ENCODE measurements around the gene FBXO46. TPM values are rescaled to one million over a fixed set of nuclear protein-coding genes. Genes with fewer than 3 reads are reported as not detected.

FBXO46 gene
- total RNA-seq, 2 donors from 2014 or later, result 21.8 to 26.7 TPM

DNA sequence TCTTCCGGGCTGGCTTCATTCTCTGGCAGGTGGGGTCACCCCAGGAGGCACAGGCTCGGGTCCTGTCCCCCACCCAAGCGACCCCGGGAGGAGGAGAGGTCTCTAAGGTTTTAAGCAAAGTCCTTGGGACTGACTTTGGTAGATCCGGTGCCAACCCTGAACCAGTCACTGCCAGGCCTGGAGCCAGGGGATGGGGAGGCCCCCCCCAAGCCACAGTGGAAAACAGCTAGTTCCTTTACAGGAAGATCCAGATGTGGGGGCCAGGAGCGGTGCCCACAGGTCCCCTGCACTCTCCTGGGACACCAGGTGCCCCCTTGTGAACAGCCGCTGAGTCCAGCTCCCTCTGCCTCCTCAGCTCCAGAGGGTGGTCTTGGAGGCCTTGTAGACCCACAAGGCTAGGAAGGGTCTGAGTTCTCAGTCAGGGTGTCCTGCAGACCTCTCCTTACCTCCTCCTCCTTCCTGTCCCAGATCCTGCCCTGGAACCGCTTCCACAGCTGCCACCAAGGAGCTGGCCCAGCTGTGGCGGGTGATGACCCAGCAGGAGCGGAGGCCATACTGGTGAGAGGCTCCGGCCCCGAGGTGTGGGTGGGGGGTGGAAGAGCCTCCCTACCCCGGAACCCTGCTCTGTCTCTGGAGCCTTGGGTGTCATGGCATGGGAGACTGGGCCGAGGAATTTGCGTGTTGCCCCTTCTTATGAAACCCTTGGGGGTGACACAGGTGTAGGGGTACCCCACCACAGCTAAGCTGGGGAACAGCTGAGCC, 32.4 kb upstream of the FBXO46 start:
- Histone ChIP-seq H3K4me1 (replicated peaks) (peaks cover 29% of the 10 kb centered on the region), H3K36me3 (no peaks in the 10 kb centered on the region), H3K4me3 (no peak overlapping the region), H3K27ac (no peak overlapping the region), H3K9me3 (no peaks in the 10 kb centered on the region), H3K27me3 (replicated peaks; ENCODE audit: insufficient read depth) (no peaks in the 10 kb centered on the region)
- no peak for DNase-seq (ENCODE audit: low spot score)
- TF ChIP-seq, protein P1, sequence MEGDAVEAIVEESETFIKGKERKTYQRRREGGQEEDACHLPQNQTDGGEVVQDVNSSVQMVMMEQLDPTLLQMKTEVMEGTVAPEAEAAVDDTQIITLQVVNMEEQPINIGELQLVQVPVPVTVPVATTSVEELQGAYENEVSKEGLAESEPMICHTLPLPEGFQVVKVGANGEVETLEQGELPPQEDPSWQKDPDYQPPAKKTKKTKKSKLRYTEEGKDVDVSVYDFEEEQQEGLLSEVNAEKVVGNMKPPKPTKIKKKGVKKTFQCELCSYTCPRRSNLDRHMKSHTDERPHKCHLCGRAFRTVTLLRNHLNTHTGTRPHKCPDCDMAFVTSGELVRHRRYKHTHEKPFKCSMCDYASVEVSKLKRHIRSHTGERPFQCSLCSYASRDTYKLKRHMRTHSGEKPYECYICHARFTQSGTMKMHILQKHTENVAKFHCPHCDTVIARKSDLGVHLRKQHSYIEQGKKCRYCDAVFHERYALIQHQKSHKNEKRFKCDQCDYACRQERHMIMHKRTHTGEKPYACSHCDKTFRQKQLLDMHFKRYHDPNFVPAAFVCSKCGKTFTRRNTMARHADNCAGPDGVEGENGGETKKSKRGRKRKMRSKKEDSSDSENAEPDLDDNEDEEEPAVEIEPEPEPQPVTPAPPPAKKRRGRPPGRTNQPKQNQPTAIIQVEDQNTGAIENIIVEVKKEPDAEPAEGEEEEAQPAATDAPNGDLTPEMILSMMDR (IDR thresholded peaks at IDR 0.05), result no peak
- TF ChIP-seq POLR2AphosphoS5 (IDR thresholded peaks at IDR 0.05) (no peak), POLR2A (IDR thresholded peaks at IDR 0.05) (no peak)
- WGBS, result 92% methylated on average over 9 of the region's 15 CpGs
- intact Hi-C loops (cut with DNase I), result no loop called here

DNA sequence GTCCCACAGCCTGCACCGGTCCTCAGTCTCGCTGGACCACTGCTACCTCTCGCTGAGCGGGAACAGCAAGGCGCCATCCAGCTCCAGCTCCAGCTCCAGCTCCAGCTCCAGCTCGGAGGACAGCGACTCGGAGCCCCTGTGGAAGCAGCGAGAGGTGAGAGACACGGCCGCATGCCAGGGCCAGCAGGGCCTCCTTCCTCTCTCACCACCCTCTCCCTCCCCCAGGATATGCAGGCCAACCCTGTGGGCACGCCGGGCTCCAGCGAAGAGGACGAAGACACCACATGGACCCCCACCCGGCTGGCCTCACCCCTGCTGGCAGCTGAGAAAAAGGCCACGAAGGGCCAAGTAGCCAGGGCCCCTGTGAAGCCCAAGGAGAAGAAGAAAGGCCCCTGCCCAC, 31.0 kb upstream of the FBXO46 start:
- Histone ChIP-seq H3K9me3 (no peaks in the 10 kb centered on the region), H3K27me3 (replicated peaks; ENCODE audit: insufficient read depth) (no peaks in the 10 kb centered on the region), H3K4me1 (replicated peaks) (peaks cover 29% of the 10 kb centered on the region), H3K27ac (no peak overlapping the region), H3K36me3 (no peaks in the 10 kb centered on the region), H3K4me3 (no peak overlapping the region)
- no peak for TF ChIP-seq POLR2AphosphoS5 (IDR thresholded peaks at IDR 0.05)
- TF ChIP-seq POLR2A (IDR thresholded peaks at IDR 0.05), result no peak
- TF ChIP-seq, protein P1 (IDR thresholded peaks at IDR 0.05), result no peak
- no peak for DNase-seq (ENCODE audit: low spot score)
- intact Hi-C loops (cut with DNase I), result no loop called here
- 85% methylated on average over 16 of the region's 17 CpGs for WGBS

DNA sequence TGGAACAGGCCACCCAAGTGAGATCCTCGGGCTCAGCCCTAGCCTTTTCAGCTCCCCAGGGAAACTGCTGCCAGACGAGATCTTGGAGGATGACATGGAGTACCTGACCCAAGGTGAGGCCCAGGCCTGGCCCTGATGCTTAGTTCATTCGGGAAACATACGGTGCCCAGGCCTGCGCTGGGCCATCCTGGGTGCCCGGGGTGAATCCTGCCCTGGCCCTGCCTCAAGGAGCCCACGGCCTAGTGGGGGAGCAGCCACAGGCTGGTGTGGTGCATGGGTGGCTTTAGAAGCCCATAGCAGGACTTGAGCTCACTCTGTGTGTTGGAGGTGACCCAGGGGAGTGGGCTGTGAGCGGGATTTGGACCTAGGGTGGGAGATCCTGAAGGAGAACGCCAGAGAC, 28.2 kb upstream of the FBXO46 start:
- intact Hi-C loops (cut with DNase I), result no loop called here
- WGBS, result 85% methylated on average over 5 of the region's 9 CpGs
- TF ChIP-seq, protein P1 (IDR thresholded peaks at IDR 0.05), result no peak
- TF ChIP-seq POLR2AphosphoS5 (IDR thresholded peaks at IDR 0.05) (no peak), POLR2A (IDR thresholded peaks at IDR 0.05) (no peak)
- DNase-seq (ENCODE audit: low spot score), result no peak
- no peaks in the 10 kb centered on the region for H3K27me3 ChIP-seq (replicated peaks; ENCODE audit: insufficient read depth)
- no peaks in the 10 kb centered on the region for H3K9me3 ChIP-seq
- H3K27ac ChIP-seq, result no peak overlapping the region
- H3K36me3 ChIP-seq, result no peaks in the 10 kb centered on the region
- peaks cover 3% of the 10 kb centered on the region for H3K4me1 ChIP-seq (replicated peaks)
- H3K4me3 ChIP-seq, result no peak overlapping the region

DNA sequence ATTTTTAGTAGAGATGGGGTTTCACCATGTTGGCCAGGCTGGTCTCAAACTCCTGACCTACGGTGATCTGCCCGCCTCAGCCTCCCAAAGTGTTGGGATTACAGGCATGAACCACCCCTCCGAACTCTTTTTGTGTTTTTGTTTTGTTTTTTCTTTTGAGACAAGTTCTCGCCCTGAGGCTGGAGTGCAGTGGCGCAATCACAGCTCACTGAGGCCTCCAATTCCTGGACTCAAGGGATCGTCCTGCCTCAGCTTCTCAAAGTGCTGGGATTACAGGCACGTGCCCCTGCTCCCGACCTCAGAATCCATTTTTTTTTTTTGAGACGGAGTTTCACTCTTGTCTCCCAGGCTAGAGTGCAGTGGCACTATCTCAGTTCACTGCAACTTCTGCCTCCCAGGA, 27.0 kb upstream of the FBXO46 start:
- no peaks in the 10 kb centered on the region for H3K9me3 ChIP-seq
- H3K27me3 ChIP-seq (replicated peaks; ENCODE audit: insufficient read depth), result no peaks in the 10 kb centered on the region
- H3K27ac ChIP-seq, result no peak overlapping the region
- 82% methylated on average over 9 of the region's 9 CpGs for WGBS
- no peak for DNase-seq (ENCODE audit: low spot score)
- H3K36me3 ChIP-seq, result no peaks in the 10 kb centered on the region
- intact Hi-C loops (cut with DNase I), result no loop called here
- H3K4me3 ChIP-seq, result no peak overlapping the region
- H3K4me1 ChIP-seq (replicated peaks), result no peaks in the 10 kb centered on the region
- TF ChIP-seq, protein P1 (IDR thresholded peaks at IDR 0.05), result no peak
- TF ChIP-seq POLR2A (IDR thresholded peaks at IDR 0.05), result no peak

DNA sequence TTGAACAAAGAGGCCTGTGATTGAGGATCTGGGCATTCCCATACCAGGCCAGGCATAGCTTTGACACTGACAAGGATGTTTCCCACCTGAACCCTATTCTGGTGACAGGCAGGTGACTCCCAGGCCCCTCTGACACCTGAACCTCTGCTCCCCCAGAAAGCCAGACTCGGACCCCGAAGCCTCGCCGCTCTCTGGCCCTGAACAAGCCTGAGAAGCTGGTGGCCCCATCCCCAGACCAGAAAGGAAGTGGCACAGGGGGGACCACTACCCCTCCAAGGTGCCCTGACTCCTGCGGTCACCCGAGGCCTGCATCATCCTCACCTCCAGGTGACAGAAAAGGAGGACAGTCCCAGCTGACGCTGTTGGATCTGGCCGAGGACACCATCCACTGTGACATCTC, 23.6 kb upstream of the FBXO46 start:
- H3K36me3 ChIP-seq, result no peaks in the 10 kb centered on the region
- H3K9me3 ChIP-seq, result no peaks in the 10 kb centered on the region
- no peak for DNase-seq (ENCODE audit: low spot score)
- intact Hi-C loops (cut with DNase I), result no loop called here
- 96% methylated on average over 8 of the region's 8 CpGs for WGBS
- no peaks in the 10 kb centered on the region for H3K27me3 ChIP-seq (replicated peaks; ENCODE audit: insufficient read depth)
- no peaks in the 10 kb centered on the region for H3K4me1 ChIP-seq (replicated peaks)
- no peak overlapping the region for H3K27ac ChIP-seq
- no peak overlapping the region for H3K4me3 ChIP-seq
- TF ChIP-seq, protein P1 (IDR thresholded peaks at IDR 0.05), result no peak
- TF ChIP-seq POLR2AphosphoS5 (IDR thresholded peaks at IDR 0.05), result no peak
- no peak for TF ChIP-seq POLR2A (IDR thresholded peaks at IDR 0.05)
